GM19238 (cell line): ENCODE results near the gene AXIN1.
"Not testable (repeated sequence)": the region's sequence is repeated elsewhere in the genome, so short reads cannot be mapped to it uniquely, and the experiment has no call there.

Source experiments
- DNase-seq: peaks from one replicate; pipeline ENCODE4 v3.0.0; 2011; ENCODE audit warnings: low spot score; ENCODE audit not compliant: insufficient read length

Gene AXIN1

GRCh38 chr16:334164-334832, 18.2 kb downstream of the AXIN1 start:
- DNase-seq: not testable (repeated sequence)

- no peak for DNase-seq
Measured at GRCh38 chr16:333406-334094, 19.0 kb downstream of the AXIN1 start.

- not testable (repeated sequence) for DNase-seq
Measured at GRCh38 chr16:331181-331814, 21.2 kb downstream of the AXIN1 start.

GRCh38 chr16:330741-331140, 21.8 kb downstream of the AXIN1 start:
- no peak for DNase-seq

- no peak for DNase-seq
Measured at GRCh38 chr16:325375-326145, 27.0 kb downstream of the AXIN1 start.

- DNase-seq: peak; percentile 64
Measured at GRCh38 chr16:324451-325334, 27.8 kb downstream of the AXIN1 start.

- DNase-seq: no peak
Measured at GRCh38 chr16:324201-324450, 28.4 kb downstream of the AXIN1 start.

- DNase-seq: no peak
Measured at GRCh38 chr16:322476-323143, 29.9 kb downstream of the AXIN1 start.

GRCh38 chr16:321532-321931, 31.0 kb downstream of the AXIN1 start:
- DNase-seq: no peak

GRCh38 chr16:320206-320605, 32.3 kb downstream of the AXIN1 start:
- DNase-seq: no peak

- no peak for DNase-seq
Measured at GRCh38 chr16:318628-319027, 33.9 kb downstream of the AXIN1 start.

- DNase-seq: no peak
Measured at GRCh38 chr16:317583-317982, 34.9 kb downstream of the AXIN1 start.

GRCh38 chr16:316741-317464, 35.6 kb downstream of the AXIN1 start:
- no peak for DNase-seq

- no peak for DNase-seq
Measured at GRCh38 chr16:314795-315299, 37.7 kb downstream of the AXIN1 start.

- DNase-seq: no peak
Measured at GRCh38 chr16:314351-314750, 38.2 kb downstream of the AXIN1 start.

- no peak for DNase-seq
Measured at GRCh38 chr16:311725-312124, 40.8 kb downstream of the AXIN1 start.

- DNase-seq: no peak
Measured at GRCh38 chr16:309476-309875, 43.0 kb downstream of the AXIN1 start.

- DNase-seq: no peak
Measured at GRCh38 chr16:307691-308312, 44.7 kb downstream of the AXIN1 start.

- no peak for DNase-seq
Measured at GRCh38 chr16:306911-307370, 45.6 kb downstream of the AXIN1 start.
